Stimulated activated CD4-positive, alpha-beta T cell treated with anti-CD3 and anti-CD28 coated beads, Interleukin-4, amount 100 ng/mL, for 48 hours (primary cell): ENCODE measurements around the gene TMEM39A.

ENCODE experiments used
- DNase-seq, 2 donors: peaks; one replicate each; pipeline ENCODE4 v3.0.0-alpha.2; 2020; ENCODE audit warnings: low read depth in 2 of 2

The TMEM39A gene

GRCh38 chr3:119400466-119400865 is 62.9 kb downstream of the TMEM39A start:
- DNase-seq = no peak

- no peak for DNase-seq
Measured at GRCh38 chr3:119396870-119397269, 66.5 kb downstream of the TMEM39A start.

GRCh38 chr3:119395923-119396358 is 67.5 kb downstream of the TMEM39A start:
- DNase-seq = no peak

- DNase-seq = no peak
Measured at GRCh38 chr3:119388577-119388976, 74.8 kb downstream of the TMEM39A start.

- DNase-seq = no peak
Measured at GRCh38 chr3:119382134-119382533, 81.3 kb downstream of the TMEM39A start.

- no peak for DNase-seq
Measured at GRCh38 chr3:119380697-119381096, 82.7 kb downstream of the TMEM39A start.
